Measurements from ENCODE around the gene FAM120AOS. TPM values are rescaled to one million over a fixed set of nuclear protein-coding genes. Genes with fewer than 3 reads are reported as not detected.
"Not testable (repeated sequence)": the region's sequence is repeated elsewhere in the genome, so short reads cannot be mapped to it uniquely, and the experiment has no call there.

The FAM120AOS gene
- total RNA-seq, 1 donor from 2014 or later, result 31.6 TPM

DNA sequence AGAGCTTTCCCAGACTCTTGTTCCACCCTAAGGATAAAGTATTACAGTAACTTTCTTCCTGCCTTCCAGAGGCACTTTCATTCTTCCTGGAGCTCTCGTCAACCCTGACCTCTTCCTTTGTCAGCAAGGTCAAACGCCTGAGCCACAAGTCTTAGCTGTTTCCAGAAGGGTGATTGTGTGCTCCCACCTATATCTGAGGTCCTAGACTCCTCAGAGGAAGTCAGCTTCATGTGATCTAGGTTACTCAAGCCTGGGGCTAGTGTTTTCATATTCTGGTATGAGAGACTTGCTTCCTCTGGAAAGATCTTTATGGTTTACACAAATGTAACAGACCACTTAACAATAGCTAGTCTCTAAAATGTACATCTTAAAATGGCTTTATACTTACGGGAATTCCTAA is 7.3 kb downstream of the FAM120AOS start:
- H3K4me3 Mint-ChIP-seq, result no peak overlapping the region
- intact Hi-C loops (cut with micrococcal nuclease), result no loop called here
- no peaks in the 10 kb centered on the region for H3K9me3 Mint-ChIP-seq
- no peak overlapping the region for H3K27ac Mint-ChIP-seq
- DNase-seq, result no peak
- no peaks in the 10 kb centered on the region for H3K27me3 Mint-ChIP-seq
- peaks cover 16% of the 10 kb centered on the region for H3K4me1 Mint-ChIP-seq
- H3K36me3 Mint-ChIP-seq (ENCODE audit: low read depth), result peaks cover 43% of the 10 kb centered on the region

DNA sequence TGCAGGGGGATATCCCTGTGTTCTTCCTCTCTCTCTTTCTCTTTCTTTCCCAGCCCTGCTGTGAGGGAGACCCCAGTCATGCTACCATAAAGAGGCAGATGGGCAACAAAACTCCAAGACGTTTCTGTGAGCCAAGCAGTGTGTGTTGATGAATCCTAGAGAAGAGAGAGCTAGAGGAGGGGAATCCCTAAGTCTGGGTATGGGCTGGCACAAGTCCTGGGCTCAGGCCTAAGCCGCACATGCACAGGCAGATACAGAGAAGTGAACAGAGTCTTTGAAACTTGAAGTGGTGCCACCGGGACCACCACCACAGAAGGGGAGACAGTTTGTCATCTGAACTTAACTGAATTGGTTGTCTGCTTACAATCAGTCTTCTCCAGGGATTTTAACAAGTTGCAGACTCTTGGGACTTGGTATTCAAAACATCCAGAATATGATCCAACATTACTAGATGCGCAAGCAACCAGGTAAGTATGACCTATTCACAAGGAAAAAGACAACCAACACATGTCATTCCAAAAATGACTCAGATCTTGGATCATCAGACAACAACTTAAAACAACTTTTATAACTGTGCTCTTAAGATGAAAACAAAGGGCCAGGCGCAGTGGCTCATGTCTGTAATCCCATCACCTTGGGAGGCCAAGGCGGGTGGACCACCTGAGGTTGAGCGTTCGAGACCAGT is 12.3 kb downstream of the FAM120AOS start:
- no peaks in the 10 kb centered on the region for H3K9me3 Mint-ChIP-seq
- H3K36me3 Mint-ChIP-seq (ENCODE audit: low read depth), result peaks cover 5% of the 10 kb centered on the region
- H3K4me1 Mint-ChIP-seq, result peaks cover under 1% of the 10 kb centered on the region
- H3K27me3 Mint-ChIP-seq, result no peaks in the 10 kb centered on the region
- no peak for DNase-seq
- no peak overlapping the region for H3K4me3 Mint-ChIP-seq
- intact Hi-C loops (cut with micrococcal nuclease), result no loop called here
- no peak overlapping the region for H3K27ac Mint-ChIP-seq

DNA sequence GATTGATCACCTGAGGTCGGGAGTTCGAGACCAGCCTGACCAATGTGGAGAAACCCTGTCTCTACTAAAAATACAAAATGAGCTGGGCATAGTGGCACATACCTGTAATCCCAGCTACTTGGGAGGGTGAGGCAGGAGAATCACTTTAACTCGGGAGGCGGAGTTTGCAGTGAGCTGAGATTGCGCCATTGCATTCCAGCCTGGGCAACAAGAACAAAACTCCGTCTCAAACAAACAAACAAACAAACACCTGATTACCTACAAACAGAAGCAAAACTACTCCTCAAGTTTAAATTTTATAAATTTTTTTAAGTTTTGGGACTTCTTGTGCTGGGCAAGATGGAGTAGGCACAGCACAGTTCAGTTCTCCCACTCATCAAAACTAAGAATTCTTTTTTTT is 14.1 kb downstream of the FAM120AOS start:
- intact Hi-C loops (cut with micrococcal nuclease); H3K4me1 Mint-ChIP-seq; H3K9me3 Mint-ChIP-seq; H3K4me3 Mint-ChIP-seq; H3K27me3 Mint-ChIP-seq; DNase-seq; H3K27ac Mint-ChIP-seq; H3K36me3 Mint-ChIP-seq (ENCODE audit: low read depth): not testable (repeated sequence)

DNA sequence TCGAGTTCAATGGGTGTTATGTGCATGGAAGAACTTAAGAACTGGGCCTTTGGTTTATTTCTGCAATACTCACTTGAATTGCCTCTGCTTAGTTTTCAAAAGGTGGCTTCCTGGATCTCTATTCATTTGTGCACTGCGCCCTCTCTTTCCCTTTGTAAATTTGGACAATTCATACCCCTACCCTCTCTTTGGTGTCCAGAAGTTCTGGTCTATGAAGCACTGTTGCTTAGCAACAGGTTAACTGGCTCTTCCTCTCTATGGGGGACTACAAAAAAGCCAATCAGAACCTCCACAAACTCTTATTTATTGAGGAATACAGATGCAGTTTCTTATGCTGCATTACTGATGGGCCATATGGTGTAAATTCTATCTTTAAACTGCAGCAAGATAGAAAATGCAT is 15.4 kb downstream of the FAM120AOS start:
- Mint-ChIP-seq H3K27ac (no peak overlapping the region), H3K36me3 (ENCODE audit: low read depth) (no peaks in the 10 kb centered on the region), H3K4me3 (no peak overlapping the region), H3K27me3 (no peaks in the 10 kb centered on the region), H3K4me1 (no peaks in the 10 kb centered on the region), H3K9me3 (no peaks in the 10 kb centered on the region)
- DNase-seq, result no peak
- intact Hi-C loops (cut with micrococcal nuclease), result no loop called here

DNA sequence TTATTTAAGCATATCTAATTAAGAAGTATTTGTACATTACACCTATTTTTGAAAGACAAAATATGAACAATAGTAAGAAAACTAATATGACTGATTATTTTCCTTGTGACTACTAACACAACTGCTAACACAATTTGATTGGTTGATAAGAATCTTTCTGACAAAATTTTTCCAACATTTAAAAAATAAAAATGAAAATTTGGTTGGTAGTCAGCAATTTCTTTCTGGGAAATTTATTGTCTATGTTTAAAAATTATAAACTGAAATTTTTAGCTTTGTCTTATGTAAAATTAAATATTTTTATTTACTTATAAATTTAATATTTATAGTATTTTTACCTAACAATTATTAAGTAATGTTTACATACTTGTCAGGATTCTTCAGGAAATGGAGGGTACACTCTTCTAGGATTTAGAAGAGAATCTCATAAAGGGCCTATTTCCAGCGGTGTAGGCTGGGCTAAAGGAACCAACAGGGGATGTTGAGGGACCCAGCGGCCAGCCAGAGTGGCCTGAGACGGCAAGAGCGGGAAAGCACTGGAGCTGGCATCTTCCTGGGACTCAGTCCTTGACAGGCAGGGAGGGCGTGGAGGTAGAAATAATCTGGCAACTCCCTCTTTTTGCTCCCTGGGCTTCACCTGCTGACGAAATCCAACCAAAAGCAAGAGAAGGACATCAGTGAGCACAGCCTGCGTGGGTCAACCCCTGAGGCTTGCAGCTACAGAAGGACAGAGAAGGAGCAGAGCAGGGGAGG is 16.6 kb downstream of the FAM120AOS start:
- intact Hi-C loops (cut with micrococcal nuclease), result no loop called here
- DNase-seq, result no peak
- H3K27me3 Mint-ChIP-seq, result no peaks in the 10 kb centered on the region
- H3K9me3 Mint-ChIP-seq, result no peaks in the 10 kb centered on the region
- H3K4me3 Mint-ChIP-seq, result no peak overlapping the region
- H3K36me3 Mint-ChIP-seq (ENCODE audit: low read depth), result no peaks in the 10 kb centered on the region
- no peak overlapping the region for H3K27ac Mint-ChIP-seq
- H3K4me1 Mint-ChIP-seq, result peaks cover 1% of the 10 kb centered on the region

DNA sequence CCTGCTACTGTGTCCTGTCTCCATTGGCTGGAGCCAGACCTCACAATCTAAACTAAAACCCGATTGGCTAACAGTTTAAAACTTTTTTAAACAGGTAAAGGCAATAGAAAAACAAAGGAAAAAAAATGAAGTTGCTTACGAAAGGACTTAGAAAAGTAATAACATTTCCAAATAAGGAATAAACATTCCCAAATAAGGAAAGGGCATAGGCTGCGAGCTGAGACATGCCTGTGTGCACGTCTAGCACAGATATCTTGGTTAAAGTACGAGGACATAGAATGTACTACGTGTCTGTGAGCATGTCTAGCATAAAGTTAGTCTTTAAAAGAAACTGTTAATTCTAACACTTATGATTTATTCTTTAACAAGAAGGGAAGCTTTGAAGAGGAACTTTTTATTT is 17.2 kb downstream of the FAM120AOS start:
- H3K27me3 Mint-ChIP-seq, result no peaks in the 10 kb centered on the region
- H3K27ac Mint-ChIP-seq, result no peak overlapping the region
- no peaks in the 10 kb centered on the region for H3K9me3 Mint-ChIP-seq
- intact Hi-C loops (cut with micrococcal nuclease), result no loop called here
- no peak for DNase-seq
- no peak overlapping the region for H3K4me3 Mint-ChIP-seq
- no peaks in the 10 kb centered on the region for H3K36me3 Mint-ChIP-seq (ENCODE audit: low read depth)
- H3K4me1 Mint-ChIP-seq, result peaks cover 5% of the 10 kb centered on the region

DNA sequence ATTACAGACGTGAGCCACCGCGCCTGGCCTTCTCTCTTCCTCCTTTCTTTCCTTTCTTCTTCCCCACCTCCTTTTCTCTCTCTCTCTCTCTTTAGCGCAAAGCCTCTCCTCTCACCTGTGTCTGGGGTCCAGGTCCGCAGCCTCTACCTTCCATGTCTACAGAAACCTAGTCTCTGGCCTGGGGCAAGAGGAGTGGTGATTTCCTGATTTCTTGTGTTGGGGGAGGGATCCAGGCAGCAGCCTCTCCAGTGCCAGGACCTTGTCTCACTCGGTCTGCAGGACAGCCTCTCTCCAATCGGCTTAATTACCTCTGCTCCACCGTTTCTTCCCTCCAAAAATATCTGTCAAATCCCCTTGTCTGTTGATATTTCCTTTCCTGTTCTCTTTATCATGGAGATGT is 18.0 kb downstream of the FAM120AOS start:
- Mint-ChIP-seq H3K27me3 (no peaks in the 10 kb centered on the region), H3K27ac (no peak overlapping the region)

DNA sequence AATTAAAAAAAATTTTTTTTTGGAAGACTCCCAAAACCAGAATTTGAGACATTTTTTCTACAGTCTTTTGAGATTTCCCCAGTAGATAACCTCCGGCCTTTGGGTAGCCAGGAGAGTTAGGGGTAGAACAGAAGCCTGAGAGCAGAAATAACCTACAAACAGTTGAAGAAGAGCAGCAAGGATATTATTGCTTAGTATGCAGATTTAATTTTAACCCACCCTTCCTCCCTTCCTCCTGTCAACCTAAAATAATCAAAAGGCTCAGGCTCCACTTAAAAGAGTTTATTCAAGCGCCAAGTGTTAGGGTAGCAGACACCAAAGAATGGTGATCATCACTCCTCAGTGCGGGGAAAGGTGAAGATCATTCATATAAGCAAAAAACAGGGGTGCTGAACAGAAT is 19.3 kb downstream of the FAM120AOS start:
- no peaks in the 10 kb centered on the region for H3K36me3 Mint-ChIP-seq (ENCODE audit: low read depth)
- H3K4me3 Mint-ChIP-seq, result no peak overlapping the region
- peaks cover 5% of the 10 kb centered on the region for H3K4me1 Mint-ChIP-seq
- H3K9me3 Mint-ChIP-seq, result no peaks in the 10 kb centered on the region
- no peak overlapping the region for H3K27ac Mint-ChIP-seq
- intact Hi-C loops (cut with micrococcal nuclease), result no loop called here
- no peak for DNase-seq
- H3K27me3 Mint-ChIP-seq, result peaks cover 3% of the 10 kb centered on the region

More for the DNA sequence above, 18.0 kb downstream of the FAM120AOS start:
- Mint-ChIP-seq H3K4me3 (no peak overlapping the region), H3K4me1 (peaks cover 5% of the 10 kb centered on the region), H3K9me3 (no peaks in the 10 kb centered on the region), H3K36me3 (ENCODE audit: low read depth) (no peaks in the 10 kb centered on the region)
- no peak for DNase-seq
- intact Hi-C loops (cut with micrococcal nuclease), result no loop called here

DNA sequence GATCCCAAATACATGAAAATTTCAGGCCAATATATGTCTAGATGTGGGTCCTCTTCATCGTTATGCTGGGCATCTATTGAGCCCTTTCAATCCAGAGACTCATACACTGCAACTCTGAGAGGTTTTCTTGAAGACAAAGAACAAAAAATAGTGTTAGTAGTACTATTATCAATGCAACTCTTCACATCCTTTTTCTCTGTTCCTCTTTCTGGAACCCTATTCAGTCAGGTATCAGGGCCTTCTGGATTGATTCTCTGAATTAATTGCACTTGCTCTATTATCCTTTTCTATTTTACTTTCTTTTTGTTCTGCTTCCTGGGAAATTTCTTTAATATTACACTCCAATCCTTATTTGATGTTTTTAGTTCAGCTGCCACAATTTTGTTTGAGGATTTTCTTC is 20.4 kb downstream of the FAM120AOS start:
- H3K4me3 Mint-ChIP-seq, result no peak overlapping the region
- H3K27ac Mint-ChIP-seq, result no peak overlapping the region
- H3K27me3 Mint-ChIP-seq, result peaks cover 3% of the 10 kb centered on the region
- peaks cover 5% of the 10 kb centered on the region for H3K4me1 Mint-ChIP-seq
- no peaks in the 10 kb centered on the region for H3K36me3 Mint-ChIP-seq (ENCODE audit: low read depth)
- intact Hi-C loops (cut with micrococcal nuclease), result no loop called here
- DNase-seq, result no peak
- no peaks in the 10 kb centered on the region for H3K9me3 Mint-ChIP-seq

DNA sequence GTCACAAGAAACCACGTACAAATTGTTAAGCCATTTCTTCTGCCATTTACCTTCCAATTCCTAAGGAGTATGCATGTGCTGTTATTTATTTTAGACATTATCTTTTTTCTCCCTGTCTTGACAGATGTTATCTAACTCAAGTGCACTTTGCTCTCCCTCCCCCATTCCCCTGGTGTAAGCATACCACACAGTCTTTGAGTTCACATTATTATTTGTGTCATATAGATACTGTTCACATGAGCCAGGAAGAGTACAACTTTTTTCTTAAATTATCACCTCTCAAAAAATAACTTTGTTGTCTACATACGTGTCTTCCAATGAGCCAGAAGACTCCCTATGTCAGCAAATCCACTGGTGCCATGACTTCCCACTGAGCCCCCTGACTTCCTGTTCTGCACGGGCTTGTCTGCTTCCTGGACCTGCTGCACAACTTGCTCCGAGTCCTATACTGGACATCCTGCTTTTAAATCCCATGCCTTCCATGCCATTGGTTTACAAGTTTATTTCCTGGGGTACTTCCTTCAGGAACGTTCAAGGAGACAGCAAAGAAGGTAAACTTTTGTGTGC is 21.8 kb downstream of the FAM120AOS start:
- no peaks in the 10 kb centered on the region for H3K9me3 Mint-ChIP-seq
- intact Hi-C loops (cut with micrococcal nuclease), result no loop called here
- no peak overlapping the region for H3K27ac Mint-ChIP-seq
- H3K36me3 Mint-ChIP-seq (ENCODE audit: low read depth), result no peaks in the 10 kb centered on the region
- H3K4me3 Mint-ChIP-seq, result no peak overlapping the region
- H3K27me3 Mint-ChIP-seq, result peaks cover 9% of the 10 kb centered on the region
- peaks cover 5% of the 10 kb centered on the region for H3K4me1 Mint-ChIP-seq
- DNase-seq, result no peak

DNA sequence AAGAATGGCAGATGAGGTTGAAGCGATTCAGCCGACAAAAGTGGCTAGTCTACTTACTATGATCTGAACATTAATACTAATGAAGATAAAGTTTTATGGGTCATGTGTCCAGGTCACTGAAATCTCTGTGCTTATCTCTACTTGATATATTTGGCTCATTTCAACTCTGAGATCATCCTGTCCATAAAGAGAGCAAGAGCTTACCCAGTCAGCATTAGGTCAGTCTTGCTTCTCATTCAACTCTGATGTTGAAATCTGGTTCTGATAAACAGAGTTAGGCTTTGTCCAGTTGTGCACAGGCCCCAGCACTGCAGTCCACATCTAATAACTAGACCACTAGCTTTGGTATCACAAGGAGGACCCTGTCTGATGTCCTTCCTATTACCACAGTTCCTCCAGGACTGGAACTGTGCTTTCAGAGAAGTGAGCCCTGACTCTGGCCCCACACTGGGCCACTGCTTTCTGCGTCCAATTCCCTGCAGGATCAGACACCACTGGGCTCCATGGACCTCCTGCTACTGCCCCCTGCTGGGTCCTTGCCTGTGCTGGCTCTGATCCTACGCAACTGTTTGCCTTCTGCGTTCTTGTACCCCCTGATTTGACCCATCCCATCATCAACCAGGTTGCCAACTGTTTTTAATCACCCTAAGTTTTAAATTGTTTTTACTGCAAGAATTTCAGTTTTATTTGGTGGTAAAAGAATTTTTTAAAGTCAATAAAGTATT is 25.6 kb downstream of the FAM120AOS start:
- intact Hi-C loops (cut with micrococcal nuclease), result no loop called here
- H3K27ac Mint-ChIP-seq, result no peak overlapping the region
- DNase-seq, result no peak
- H3K36me3 Mint-ChIP-seq (ENCODE audit: low read depth), result no peaks in the 10 kb centered on the region
- H3K4me1 Mint-ChIP-seq, result peaks cover 5% of the 10 kb centered on the region
- H3K4me3 Mint-ChIP-seq, result no peak overlapping the region
- no peaks in the 10 kb centered on the region for H3K9me3 Mint-ChIP-seq
- H3K27me3 Mint-ChIP-seq, result peaks cover 28% of the 10 kb centered on the region

DNA sequence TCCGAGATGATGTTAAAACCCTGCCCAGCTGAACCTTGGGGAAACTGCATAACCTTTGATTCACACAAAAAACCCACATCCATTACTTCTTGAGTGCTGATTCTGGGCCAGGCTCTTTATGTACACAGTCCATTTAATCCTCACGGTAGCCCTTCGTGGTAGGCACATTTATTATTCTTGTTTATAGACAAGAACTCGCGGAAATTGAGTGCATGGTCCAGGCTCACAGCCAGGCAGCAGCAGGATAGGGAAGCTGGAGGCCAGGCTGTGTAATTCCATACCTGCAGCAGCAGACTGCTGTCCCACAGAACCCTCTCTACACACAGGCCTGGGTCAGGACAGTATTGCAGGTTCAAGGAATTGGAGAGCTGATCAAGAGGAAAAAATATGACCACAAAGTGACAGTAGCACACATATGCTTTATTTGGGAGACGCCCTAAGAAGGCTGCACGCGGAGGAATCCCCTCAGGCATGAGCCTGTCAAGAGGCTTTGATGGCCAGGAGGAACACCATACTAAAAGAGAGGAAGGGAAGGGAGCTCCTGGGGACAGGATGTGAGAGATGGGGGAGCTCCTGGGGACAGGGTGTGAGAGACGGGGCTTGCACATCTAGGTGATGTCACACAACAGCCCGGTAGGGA is 30.3 kb downstream of the FAM120AOS start:
- H3K4me1 Mint-ChIP-seq, result no peaks in the 10 kb centered on the region
- H3K27ac Mint-ChIP-seq, result no peak overlapping the region
- H3K4me3 Mint-ChIP-seq, result no peak overlapping the region
- peaks cover 5% of the 10 kb centered on the region for H3K9me3 Mint-ChIP-seq
- intact Hi-C loops (cut with micrococcal nuclease), result no loop called here
- peaks cover 26% of the 10 kb centered on the region for H3K27me3 Mint-ChIP-seq
- peaks cover 2% of the 10 kb centered on the region for H3K36me3 Mint-ChIP-seq (ENCODE audit: low read depth)
- no peak for DNase-seq

DNA sequence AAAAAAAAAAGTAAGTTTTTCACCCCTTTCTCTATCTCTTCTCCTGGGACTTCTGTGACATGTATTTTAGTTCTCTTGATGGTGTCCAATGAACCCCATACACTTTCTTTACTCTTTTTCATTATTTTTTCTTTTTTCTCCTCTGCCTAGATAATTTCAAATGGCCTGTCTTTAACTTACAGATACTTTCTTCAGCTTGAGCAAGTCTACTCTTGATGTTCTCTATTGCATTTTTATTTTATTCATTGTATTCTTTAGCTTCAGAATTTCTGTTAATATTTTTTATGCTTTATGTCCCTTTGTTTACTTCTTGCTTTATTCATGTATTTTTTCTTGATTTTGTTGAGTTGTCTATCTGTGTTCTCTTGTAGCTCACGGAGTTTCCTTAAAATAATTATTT is 34.4 kb downstream of the FAM120AOS start:
- Mint-ChIP-seq H3K4me1 (peaks cover 6% of the 10 kb centered on the region), H3K27ac (no peak overlapping the region), H3K27me3 (peaks cover 20% of the 10 kb centered on the region), H3K9me3 (peaks cover 14% of the 10 kb centered on the region), H3K4me3 (no peak overlapping the region), H3K36me3 (ENCODE audit: low read depth) (peaks cover 3% of the 10 kb centered on the region)
- no peak for DNase-seq
- intact Hi-C loops (cut with micrococcal nuclease), result no loop called here
